GM10248 (cell line): ENCODE results near the gene ADAMTSL1.

Experiments
- CTCF ChIA-PET: fragments of 300-600 bp; sonication (Branson Sonifier 250); formaldehyde crosslinking; extraction: SDS; loops from one replicate; lab custom pipeline; 2021; ENCODE audit warnings: antibody characterized with exemption; lab: Yijun Ruan, JAX
- POLR2A ChIA-PET: fragments of 350-650 bp; sonication (Branson Sonifier 250); formaldehyde crosslinking; extraction: SDS; loops from one replicate; lab custom pipeline; 2020; ENCODE audit warnings: antibody characterized with exemption; lab: Yijun Ruan, JAX
- DNase-seq: peaks from one replicate; pipeline ENCODE4 v3.0.0; 2012; ENCODE audit errors: extremely low spot score
- CTCF ChIP-seq: IDR thresholded peaks from 2 replicates; pipeline ENCODE4 v1.5.1; 2012; ENCODE audit warnings: mild to moderate bottlenecking, low read depth; ENCODE audit errors: extremely low read depth, missing control alignments, control extremely low read depth

ADAMTSL1 gene

GRCh38 chr9:18694959-18695668 lies 221.2 kb downstream of the ADAMTSL1 start:
- POLR2A ChIA-PET: no interaction called here
- DNase-seq: no peak

GRCh38 chr9:18698992-18699391 lies 225.0 kb downstream of the ADAMTSL1 start:
- DNase-seq: no peak
- ChIA-PET POLR2A (interaction anchor here (0.7 kb wide), 1 partner anchor 677 kb away, joined by 3 read pairs; no protein-coding TSS in a partner anchor), CTCF (interaction anchor here (0.7 to 0.9 kb wide), 2 partner anchors 9 to 11 kb away, joined by 3 read pairs; no protein-coding TSS in a partner anchor)

More at GRCh38 chr9:18694959-18695668, 221.2 kb downstream of the ADAMTSL1 start:
- TF ChIP-seq CTCF: no peak
- CTCF ChIA-PET: interaction anchor here (0.7 to 1.2 kb wide), 2 partner anchors 18 to 31 kb away, joined by 3 to 4 read pairs; no protein-coding TSS in a partner anchor

GRCh38 chr9:18699764-18700163 lies 225.8 kb downstream of the ADAMTSL1 start:
- POLR2A ChIA-PET: no interaction called here
- CTCF ChIA-PET: interaction anchor here (0.7 to 0.9 kb wide), 2 partner anchors 10 kb away, joined by 3 read pairs; no protein-coding TSS in a partner anchor
- no peak for DNase-seq
- TF ChIP-seq CTCF: no peak

More at GRCh38 chr9:18698992-18699391, 225.0 kb downstream of the ADAMTSL1 start:
- TF ChIP-seq CTCF: no peak

GRCh38 chr9:18700714-18701113 lies 226.8 kb downstream of the ADAMTSL1 start:
- ChIA-PET POLR2A (no interaction called here), CTCF (interaction anchor here (1.4 kb wide), 1 partner anchor 16 kb away, joined by 4 read pairs; no protein-coding TSS in a partner anchor)
- no peak for TF ChIP-seq CTCF
- DNase-seq: no peak

- CTCF ChIA-PET: interaction anchor here (1.1 to 1.6 kb wide), 2 partner anchors 14 to 20 kb away, joined by 3 read pairs; no protein-coding TSS in a partner anchor
- no peak for TF ChIP-seq CTCF
- DNase-seq: no peak
- POLR2A ChIA-PET: no interaction called here
These were observed 229.4 kb downstream of the ADAMTSL1 start for GRCh38 chr9:18703151-18703900.

GRCh38 chr9:18703901-18704379 lies 230.0 kb downstream of the ADAMTSL1 start:
- ChIA-PET POLR2A (no interaction called here), CTCF (interaction anchor here (1.6 kb wide), 1 partner anchor 21 kb away, joined by 3 read pairs; no protein-coding TSS in a partner anchor)
- no peak for DNase-seq
- no peak for TF ChIP-seq CTCF
